ENCODE results near the gene PI4K2A. TPM values are rescaled to one million over a fixed set of nuclear protein-coding genes. Genes with fewer than 3 reads are reported as not detected.
A peak's percentile ranks its signal among the peaks of the same experiment; 100 is the strongest.

PI4K2A gene
- total and polyA plus RNA-seq, 2 donors: 7.4 to 11.7 TPM

GRCh38 chr10:97708976-97709946 lies 68.8 kb downstream of the PI4K2A start:
- no peak for DNase-seq (ENCODE audit: extremely low spot score)
- WGBS: 36% methylated on average over 18 of the region's 18 CpGs
- H3K27ac ChIP-seq (ENCODE audit: low read depth): no peak overlapping the region
- no peaks in the 10 kb centered on the region for H3K36me3 ChIP-seq (ENCODE audit: insufficient read depth)
- no peak overlapping the region for H3K4me3 ChIP-seq (ENCODE audit: low read depth, low read length)
- no peaks in the 10 kb centered on the region for H3K4me1 ChIP-seq (ENCODE audit: insufficient read depth)

DNA sequence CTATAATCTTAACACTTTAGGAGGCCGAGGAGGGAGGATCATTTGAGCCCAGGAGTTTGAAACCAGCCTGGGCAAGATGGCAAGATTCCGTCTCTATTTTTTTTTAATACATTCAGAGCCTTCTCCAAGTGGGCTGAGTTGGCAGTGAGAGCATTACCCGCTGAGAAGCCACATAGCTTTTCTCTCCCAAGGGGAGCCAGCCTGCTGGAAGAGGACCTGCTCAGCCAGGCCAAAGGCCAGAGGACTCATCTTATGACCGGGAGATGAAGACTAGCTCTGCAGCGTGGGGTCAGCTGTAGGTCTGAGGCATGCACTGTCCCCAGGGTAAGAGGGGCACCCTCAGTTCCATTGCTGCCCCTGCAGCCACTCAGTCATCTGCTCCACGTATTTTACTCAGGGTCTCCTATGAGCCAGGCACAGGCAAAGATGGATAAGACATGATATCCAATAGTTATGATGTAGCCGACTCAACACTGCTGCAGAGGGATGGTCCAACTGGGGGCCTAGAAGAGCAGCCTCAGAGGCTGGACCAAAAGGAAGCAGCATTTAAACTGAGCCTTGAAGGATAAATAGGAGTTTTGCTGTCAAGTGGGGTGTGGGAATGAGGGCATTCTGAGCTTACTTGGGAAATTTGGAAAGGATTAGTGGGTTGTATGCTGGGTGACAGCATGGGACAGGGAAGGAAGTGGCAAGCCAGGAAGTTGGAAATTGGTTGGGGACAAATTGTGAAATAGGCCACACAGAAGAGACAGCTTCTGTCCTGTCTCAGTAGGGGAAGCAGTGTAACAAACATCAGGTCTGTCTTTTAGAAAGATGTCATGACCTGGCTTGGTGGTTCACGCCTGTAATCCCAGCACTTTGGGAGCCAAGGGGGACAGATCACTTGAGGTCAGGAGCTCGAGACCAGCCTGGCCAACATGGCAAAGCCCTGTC lies 71.4 kb downstream of the PI4K2A start:
- 78% methylated on average over 9 of the region's 9 CpGs for WGBS
- Histone ChIP-seq H3K4me3 (ENCODE audit: low read depth, low read length) (no peak overlapping the region), H3K27ac (ENCODE audit: low read depth) (no peak overlapping the region), H3K36me3 (ENCODE audit: insufficient read depth) (no peaks in the 10 kb centered on the region), H3K4me1 (ENCODE audit: insufficient read depth) (no peaks in the 10 kb centered on the region)
- no peak for DNase-seq (ENCODE audit: extremely low spot score)

DNA sequence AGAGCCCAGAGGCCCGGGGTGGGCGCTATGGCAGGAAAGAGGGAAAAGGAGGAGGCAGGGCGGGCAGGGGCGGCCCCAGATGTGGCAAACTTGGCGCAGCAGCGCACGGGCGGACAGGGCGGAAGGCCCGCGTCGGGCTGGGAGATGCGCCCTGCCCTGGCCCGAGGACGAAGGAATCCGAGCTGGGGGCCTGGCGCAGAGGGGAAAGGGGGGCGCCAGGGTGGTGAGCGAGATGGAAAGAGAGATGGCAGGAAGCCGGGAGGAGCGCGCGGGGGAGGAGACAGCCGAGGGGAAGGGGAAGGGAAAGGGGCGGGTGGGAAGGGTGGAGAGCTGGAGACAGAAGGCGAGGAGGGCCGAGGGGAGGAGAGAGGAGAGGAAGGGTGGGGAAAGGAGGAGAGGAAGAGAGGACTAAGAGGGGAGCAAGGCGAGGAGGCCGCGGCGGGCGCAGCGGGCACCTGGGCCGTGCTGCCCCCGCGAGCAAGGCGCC lies 72.9 kb downstream of the PI4K2A start, which contains the start of gene MARVELD1:
TSS of gene MARVELD1 (plus strand) at position 392 of the 487 bp plus-strand sequence. CDS start 147 bp downstream, outside the sequence.
- Histone ChIP-seq H3K27ac (ENCODE audit: low read depth) (peak within 1 kb of the TSS; percentile 92), H3K4me3 (ENCODE audit: low read depth, low read length) (peak within 1 kb of the TSS; percentile 66), H3K36me3 (ENCODE audit: insufficient read depth) (no peaks in the 10 kb centered on the region), H3K4me1 (ENCODE audit: insufficient read depth) (no peaks in the 10 kb centered on the region)
- peak; percentile 83 for DNase-seq (ENCODE audit: extremely low spot score)
- WGBS: 1% methylated on average over 37 of the region's 37 CpGs

GRCh38 chr10:97713826-97714400 lies 73.4 kb downstream of the PI4K2A start:
- DNase-seq (ENCODE audit: extremely low spot score): no peak
- under 1% methylated on average over 69 of the region's 69 CpGs for WGBS
- peak overlapping the region; percentile 92 for H3K27ac ChIP-seq (ENCODE audit: low read depth)
- no peaks in the 10 kb centered on the region for H3K4me1 ChIP-seq (ENCODE audit: insufficient read depth)
- no peaks in the 10 kb centered on the region for H3K36me3 ChIP-seq (ENCODE audit: insufficient read depth)
- H3K4me3 ChIP-seq (ENCODE audit: low read depth, low read length): peak overlapping the region; percentile 66

DNA sequence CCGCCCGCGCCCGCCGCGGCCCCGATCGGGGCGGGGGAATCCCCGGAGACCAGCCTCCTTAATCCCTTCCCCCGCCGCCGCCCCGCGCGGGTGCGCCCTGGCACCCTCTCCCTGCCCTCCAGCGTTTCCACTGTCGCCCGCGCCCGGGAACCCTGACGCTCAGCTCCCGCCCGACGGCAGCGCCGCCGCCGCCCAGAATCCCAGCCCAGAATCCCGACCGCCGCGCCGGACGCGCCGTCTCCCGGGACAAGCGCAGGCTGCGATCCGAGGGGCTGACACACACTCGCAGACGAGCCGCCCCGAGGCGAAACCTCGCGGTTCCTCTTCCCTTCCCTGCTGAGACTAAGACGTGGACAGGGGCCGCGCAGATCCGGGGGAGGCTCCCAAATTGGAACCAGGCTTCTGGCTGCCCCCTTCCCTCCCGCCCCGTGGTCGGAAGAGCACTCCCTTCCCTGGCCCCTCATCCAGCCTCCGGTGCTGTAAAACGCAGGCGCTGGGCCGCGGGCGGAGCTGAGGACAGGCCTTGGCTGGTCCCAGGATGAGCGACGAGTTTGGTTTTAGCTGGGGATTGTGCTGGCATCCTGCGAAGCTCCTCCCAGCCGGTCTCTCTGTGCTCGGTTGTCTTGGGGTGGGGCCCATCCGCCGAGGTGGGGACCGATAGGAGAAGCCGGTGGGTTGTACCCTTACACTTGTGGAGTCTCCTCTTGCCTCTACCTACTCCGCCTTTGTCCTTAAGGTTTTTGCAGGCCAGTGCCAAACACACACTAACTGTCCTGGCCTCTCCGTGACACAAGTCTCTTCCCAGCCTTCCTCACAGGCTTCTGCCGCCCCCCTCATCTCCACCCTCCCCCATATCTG lies 74.2 kb downstream of the PI4K2A start:
- peak; percentile 73 for DNase-seq (ENCODE audit: extremely low spot score)
- no peaks in the 10 kb centered on the region for H3K36me3 ChIP-seq (ENCODE audit: insufficient read depth)
- WGBS: 1% methylated on average over 74 of the region's 74 CpGs
- H3K4me1 ChIP-seq (ENCODE audit: insufficient read depth): no peaks in the 10 kb centered on the region
- H3K27ac ChIP-seq (ENCODE audit: low read depth): peak overlapping the region; percentile 92
- H3K4me3 ChIP-seq (ENCODE audit: low read depth, low read length): peak overlapping the region; percentile 66

DNA sequence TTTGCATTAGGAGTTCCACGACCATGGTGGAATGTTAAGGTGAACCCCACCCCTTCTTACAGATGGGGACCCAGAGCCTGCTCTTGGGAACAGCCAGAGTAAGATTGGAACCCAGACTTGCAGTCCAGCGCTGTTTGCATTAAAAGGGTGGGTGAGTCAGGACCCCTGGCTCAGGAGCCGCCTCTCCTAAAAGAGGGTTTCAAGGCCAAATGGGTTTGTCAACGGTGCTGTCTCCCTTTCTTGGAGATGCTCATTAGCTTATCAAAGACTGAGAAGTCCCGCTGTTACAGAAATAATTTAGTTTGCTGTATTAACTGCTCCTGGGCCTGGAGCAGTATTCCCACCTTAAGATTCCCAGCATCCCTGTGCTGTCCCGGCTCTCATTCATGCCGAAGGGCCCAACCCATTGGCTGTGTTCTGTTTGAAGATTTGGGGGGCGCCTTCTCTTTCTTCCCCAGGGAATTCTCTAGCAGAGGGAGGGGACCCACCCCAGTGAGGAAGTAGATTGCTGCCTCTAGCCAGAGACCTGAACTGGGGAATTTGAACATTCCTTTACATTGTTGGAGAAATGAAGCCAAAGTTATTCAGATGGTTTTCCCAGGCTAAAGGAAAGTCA lies 74.9 kb downstream of the PI4K2A start:
- WGBS: 35% methylated on average over 8 of the region's 8 CpGs
- Histone ChIP-seq H3K4me3 (ENCODE audit: low read depth, low read length) (peak overlapping the region; percentile 66), H3K4me1 (ENCODE audit: insufficient read depth) (no peaks in the 10 kb centered on the region), H3K27ac (ENCODE audit: low read depth) (peak overlapping the region; percentile 92), H3K36me3 (ENCODE audit: insufficient read depth) (no peaks in the 10 kb centered on the region)
- DNase-seq (ENCODE audit: extremely low spot score): no peak

DNA sequence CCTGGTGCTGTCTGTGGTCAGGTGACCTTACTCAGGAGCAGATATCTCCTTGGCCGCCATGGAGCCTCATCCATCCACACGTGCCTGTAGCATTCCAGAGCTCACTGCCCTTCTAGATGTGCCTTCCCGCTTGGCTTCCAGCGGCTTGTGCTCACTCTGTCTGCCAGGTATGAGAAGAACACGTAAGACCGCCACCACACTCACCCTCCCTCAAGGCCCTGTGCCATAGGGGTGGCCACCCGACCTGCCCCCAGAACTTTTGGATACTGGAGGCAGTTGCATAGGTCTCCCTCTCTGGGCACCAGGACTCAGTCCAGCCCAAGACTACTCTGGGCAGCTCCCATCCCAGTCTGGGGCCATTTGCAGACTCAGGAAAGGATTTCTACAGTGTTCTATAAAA lies 77.2 kb downstream of the PI4K2A start:
- Histone ChIP-seq H3K27ac (ENCODE audit: low read depth) (no peak overlapping the region), H3K4me3 (ENCODE audit: low read depth, low read length) (no peak overlapping the region), H3K36me3 (ENCODE audit: insufficient read depth) (no peaks in the 10 kb centered on the region), H3K4me1 (ENCODE audit: insufficient read depth) (no peaks in the 10 kb centered on the region)
- no peak for DNase-seq (ENCODE audit: extremely low spot score)
- WGBS: 81% methylated on average over 7 of the region's 7 CpGs

DNA sequence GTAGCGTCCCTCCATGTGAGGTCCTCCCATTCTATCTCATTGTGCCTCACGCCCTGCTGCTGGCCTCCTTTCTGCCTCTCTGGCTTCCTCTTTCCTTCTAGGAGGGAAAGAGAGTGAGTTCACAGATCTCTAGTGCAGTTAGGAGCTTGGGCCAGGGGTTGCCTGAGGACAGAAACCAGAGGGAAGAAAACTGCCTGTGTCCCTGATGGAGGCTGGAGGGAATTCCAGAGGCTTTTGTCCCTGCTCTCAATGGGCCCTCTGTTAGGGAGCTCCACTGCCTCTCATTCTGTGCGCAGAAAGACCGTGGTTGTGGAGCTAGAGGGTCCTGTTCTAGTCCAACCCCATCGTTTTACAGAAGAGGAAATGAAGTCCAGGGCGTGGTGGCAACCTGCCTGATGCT lies 77.7 kb downstream of the PI4K2A start:
- H3K4me3 ChIP-seq (ENCODE audit: low read depth, low read length): no peak overlapping the region
- WGBS: 46% methylated on average over 6 of the region's 6 CpGs
- no peaks in the 10 kb centered on the region for H3K36me3 ChIP-seq (ENCODE audit: insufficient read depth)
- DNase-seq (ENCODE audit: extremely low spot score): no peak
- H3K27ac ChIP-seq (ENCODE audit: low read depth): no peak overlapping the region
- H3K4me1 ChIP-seq (ENCODE audit: insufficient read depth): no peaks in the 10 kb centered on the region

- DNase-seq (ENCODE audit: extremely low spot score): no peak
- Histone ChIP-seq H3K27ac (ENCODE audit: low read depth) (peak overlapping the region; percentile 19), H3K4me3 (ENCODE audit: low read depth, low read length) (no peak overlapping the region), H3K36me3 (ENCODE audit: insufficient read depth) (no peaks in the 10 kb centered on the region), H3K4me1 (ENCODE audit: insufficient read depth) (no peaks in the 10 kb centered on the region)
- 25% methylated on average over 8 of the region's 8 CpGs for WGBS
Observed at GRCh38 chr10:97718659-97719142, 78.2 kb downstream of the PI4K2A start.

DNA sequence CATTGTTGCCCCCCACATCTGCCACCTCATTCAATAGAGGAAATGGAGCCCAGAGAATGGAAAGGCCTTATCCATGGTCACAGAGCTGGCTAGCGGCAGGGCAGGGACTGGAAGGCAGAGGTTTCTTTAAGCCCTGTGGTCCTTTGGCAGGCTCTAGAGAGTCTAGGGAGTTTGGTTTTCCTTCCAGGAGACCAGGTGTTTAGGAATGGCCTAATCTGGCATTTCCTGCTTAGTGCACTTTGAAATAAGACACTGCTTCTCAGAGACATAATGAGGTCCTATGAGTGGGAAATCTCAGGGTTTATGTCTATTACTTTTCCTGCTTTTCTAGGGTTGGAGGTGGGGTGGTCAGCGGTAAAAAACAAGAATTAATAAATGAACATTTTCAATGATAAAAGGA lies 79.1 kb downstream of the PI4K2A start:
- Histone ChIP-seq H3K36me3 (ENCODE audit: insufficient read depth) (no peaks in the 10 kb centered on the region), H3K27ac (ENCODE audit: low read depth) (no peak overlapping the region), H3K4me1 (ENCODE audit: insufficient read depth) (no peaks in the 10 kb centered on the region), H3K4me3 (ENCODE audit: low read depth, low read length) (no peak overlapping the region)
- WGBS: 77% methylated on average over 2 of the region's 2 CpGs
- no peak for DNase-seq (ENCODE audit: extremely low spot score)

- Histone ChIP-seq H3K27ac (ENCODE audit: low read depth) (peak overlapping the region; percentile 14), H3K4me3 (ENCODE audit: low read depth, low read length) (no peak overlapping the region), H3K4me1 (ENCODE audit: insufficient read depth) (no peaks in the 10 kb centered on the region), H3K36me3 (ENCODE audit: insufficient read depth) (no peaks in the 10 kb centered on the region)
- DNase-seq (ENCODE audit: extremely low spot score): no peak
- WGBS: 86% methylated on average over 12 of the region's 12 CpGs
Observed at GRCh38 chr10:97721871-97722780, 81.7 kb downstream of the PI4K2A start.

All from urinary bladder (tissue), 4 donors.